Choroid plexus epithelial cell (primary cell): ENCODE data around the gene C2orf66.

ENCODE experiments used
- DNase-seq: peaks from one replicate; pipeline ENCODE4 v3.0.0-alpha.2; 2010; ENCODE audit warnings: low read depth
- H3K4me3 ChIP-seq: 2 replicates; pipeline ENCODE4 v1.5.1; 2011; ENCODE audit warnings: low read depth, mild to moderate bottlenecking, control low read depth, low read length, moderate library complexity
- CTCF ChIP-seq: conservative IDR thresholded peaks from 2 replicates; pipeline ENCODE4 v1.5.1; 2011; ENCODE audit warnings: low read depth, mild to moderate bottlenecking, control low read depth, inconsistent platforms, low read length, moderate library complexity

The C2orf66 gene

GRCh38 chr2:196808083-196808665 lies 981 bp downstream of the C2orf66 start:
- peak; percentile 43 for TF ChIP-seq CTCF
- no peak overlapping the region for H3K4me3 ChIP-seq
- peak; percentile 50 for DNase-seq

- no peak for TF ChIP-seq CTCF
Observed at GRCh38 chr2:196804381-196804780, 4.8 kb downstream of the C2orf66 start.

GRCh38 chr2:196802401-196802800 lies 6.8 kb downstream of the C2orf66 start:
- no peak overlapping the region for H3K4me3 ChIP-seq
- no peak for TF ChIP-seq CTCF
- no peak for DNase-seq

More at GRCh38 chr2:196804381-196804780, 4.8 kb downstream of the C2orf66 start:
- H3K4me3 ChIP-seq = no peak overlapping the region
- no peak for DNase-seq

- H3K4me3 ChIP-seq = no peak overlapping the region
- no peak for DNase-seq
- no peak for TF ChIP-seq CTCF
Observed at GRCh38 chr2:196801674-196802261, 7.4 kb downstream of the C2orf66 start.

- H3K4me3 ChIP-seq = peak overlapping the region; percentile 81
- DNase-seq = peak; percentile 27
- no peak for TF ChIP-seq CTCF
Observed at GRCh38 chr2:196798980-196799379, 10.2 kb downstream of the C2orf66 start.

GRCh38 chr2:196792865-196793264 lies 16.3 kb downstream of the C2orf66 start:
- no peak for TF ChIP-seq CTCF
- H3K4me3 ChIP-seq = no peak overlapping the region
- no peak for DNase-seq
